Stimulated activated CD8-positive, alpha-beta memory T cell treated with anti-CD3 and anti-CD28 coated beads, Interleukin-4, amount 100 ng/mL, for 1 hour (primary cell): ENCODE data around the gene ASCC2.
"Not testable (repeated sequence)": the region's sequence is repeated elsewhere in the genome, so short reads cannot be mapped to it uniquely, and the experiment has no call there.

ENCODE experiments used
- DNase-seq, 2 donors: peaks; one replicate each; pipeline ENCODE4 v3.0.0-alpha.2; 2020; ENCODE audit warnings: low read depth in 2 of 2, low spot score in 1 of 2

The ASCC2 gene

GRCh38 chr22:29837741-29838598 is at the start of gene ASCC2:
TSS of gene ASCC2 (minus strand) at chr22:29838274. CDS start at chr22:29832325, 5,949 bp downstream.
- peak; percentile 97 to 98 for DNase-seq

DNA sequence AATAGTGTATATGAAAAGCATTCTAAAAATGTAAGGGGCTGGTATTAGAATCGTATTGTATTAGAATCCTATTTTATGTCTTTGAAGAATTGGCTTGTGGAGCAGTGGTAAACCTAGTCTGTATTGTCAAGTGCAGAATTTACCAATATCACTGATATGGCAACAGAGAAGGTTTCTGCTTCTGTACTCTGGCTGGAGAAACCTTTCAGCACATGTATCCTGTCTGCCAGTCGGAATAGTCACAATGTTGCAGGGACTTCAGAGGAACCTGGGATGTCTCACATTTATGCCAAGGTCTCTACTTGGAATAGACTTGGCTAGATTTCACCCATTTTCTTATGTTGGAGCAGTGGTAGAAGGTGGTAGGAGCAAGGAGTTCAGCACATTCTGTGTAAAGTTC is 49.3 kb upstream of the ASCC2 start:
- no peak for DNase-seq

DNA sequence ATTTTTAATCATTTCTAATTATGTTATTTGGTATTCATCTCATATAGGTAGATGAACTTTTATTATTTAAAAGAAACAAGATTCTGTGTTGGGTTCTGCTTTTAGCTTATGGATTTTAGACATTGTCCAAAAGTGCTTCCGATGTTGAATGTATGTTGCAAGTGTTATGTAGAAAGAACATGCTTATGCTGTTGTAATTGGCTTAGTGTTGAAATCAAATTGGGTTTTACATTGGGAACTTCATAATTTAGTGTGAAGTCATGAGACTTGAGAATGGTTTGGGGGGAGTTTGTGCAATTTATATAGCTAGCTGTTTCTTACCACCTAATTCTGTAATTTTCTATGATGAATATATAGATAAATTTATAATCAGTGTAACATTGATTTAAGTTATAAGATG is 48.5 kb upstream of the ASCC2 start:
- no peak for DNase-seq

DNA sequence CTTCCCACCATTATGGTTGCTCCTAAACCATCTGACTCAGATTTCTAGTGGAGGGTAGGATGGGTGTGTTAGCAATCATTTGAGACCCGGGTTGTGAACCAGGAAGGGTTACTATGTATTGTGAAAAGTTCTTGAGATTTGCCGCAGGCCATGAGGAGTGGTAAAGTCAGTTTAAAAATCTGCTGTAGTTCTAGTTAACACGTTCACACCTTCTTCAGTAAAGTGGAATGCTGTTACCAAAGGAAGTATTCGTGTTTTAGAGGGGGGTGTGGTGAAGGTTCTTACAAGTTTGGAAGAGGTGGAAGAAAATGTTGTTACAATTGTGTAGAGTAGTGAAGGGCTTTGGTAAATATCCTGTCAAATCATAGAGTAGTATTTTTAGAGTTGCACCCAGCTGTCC is 47.5 kb upstream of the ASCC2 start:
- DNase-seq = no peak

GRCh38 chr22:29883775-29884097 is 45.7 kb upstream of the ASCC2 start:
- DNase-seq = no peak

GRCh38 chr22:29883045-29883774 is 45.1 kb upstream of the ASCC2 start, which contains the start of gene MTMR3:
TSS of gene MTMR3 (plus strand) at chr22:29883174. CDS start at chr22:29971060, 87,886 bp downstream.
- DNase-seq = peak; percentile 78 to 83

DNA sequence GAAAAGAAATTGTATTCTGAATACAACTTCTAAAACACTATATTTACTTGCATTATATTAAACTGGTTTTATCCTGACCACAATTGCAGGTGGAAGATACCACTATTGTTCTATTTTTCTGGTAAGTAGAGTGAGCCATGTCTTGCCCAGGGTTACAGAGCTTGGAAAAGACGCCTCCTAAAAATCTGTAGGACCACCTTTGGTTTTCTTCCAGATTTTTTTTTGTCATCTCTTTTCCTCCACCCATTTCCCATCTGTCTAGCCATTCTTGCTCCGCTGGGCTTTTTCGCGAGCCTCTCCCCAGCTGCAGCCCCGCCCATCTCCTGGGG is 44.6 kb upstream of the ASCC2 start:
- DNase-seq = no peak

- no peak for DNase-seq
Measured at GRCh38 chr22:29879753-29880152, 41.7 kb upstream of the ASCC2 start.

DNA sequence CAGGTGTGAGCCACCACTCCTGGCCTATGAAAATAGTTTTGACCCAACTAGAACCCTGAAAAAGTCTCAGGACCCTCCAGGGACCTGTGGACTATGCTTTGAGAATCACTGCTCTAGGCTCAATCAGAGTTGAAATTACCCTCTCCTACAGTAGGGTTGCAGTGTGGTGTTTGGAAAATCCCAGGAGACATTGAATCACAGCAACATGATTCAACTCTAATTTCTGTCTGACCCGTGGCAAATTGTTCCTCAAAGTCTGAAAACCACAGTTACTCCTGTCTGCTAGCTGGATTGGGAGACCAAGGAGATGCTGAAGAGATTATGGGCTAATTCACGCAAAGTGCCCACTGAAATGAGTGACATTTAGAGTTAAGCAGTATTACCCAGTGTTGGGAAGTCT is 39.5 kb upstream of the ASCC2 start:
- DNase-seq = no peak

GRCh38 chr22:29873943-29874342 is 35.9 kb upstream of the ASCC2 start:
- DNase-seq = no peak

DNA sequence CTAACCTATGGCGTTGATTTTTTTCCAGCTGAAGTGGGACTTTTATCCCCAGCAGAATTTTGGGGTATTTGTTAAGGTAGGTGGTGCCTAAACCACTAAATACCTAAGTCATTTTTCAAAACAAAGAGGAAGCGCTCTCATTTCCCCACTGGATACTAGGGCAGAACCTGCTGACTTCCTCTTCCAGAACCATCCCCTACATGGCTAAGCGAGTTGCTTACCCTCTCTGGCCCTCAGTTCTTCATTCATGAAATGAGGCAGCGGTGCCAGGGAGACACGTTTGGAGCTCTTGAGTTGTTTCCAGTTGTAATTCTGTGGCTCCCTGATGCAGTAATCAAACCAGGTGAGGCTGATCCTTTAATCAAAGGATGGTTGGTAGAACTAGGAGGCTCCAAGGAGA is 34.9 kb upstream of the ASCC2 start:
- no peak for DNase-seq

GRCh38 chr22:29872144-29872893 is 34.2 kb upstream of the ASCC2 start:
- DNase-seq = no peak

GRCh38 chr22:29871684-29872083 is 33.6 kb upstream of the ASCC2 start:
- no peak for DNase-seq

DNA sequence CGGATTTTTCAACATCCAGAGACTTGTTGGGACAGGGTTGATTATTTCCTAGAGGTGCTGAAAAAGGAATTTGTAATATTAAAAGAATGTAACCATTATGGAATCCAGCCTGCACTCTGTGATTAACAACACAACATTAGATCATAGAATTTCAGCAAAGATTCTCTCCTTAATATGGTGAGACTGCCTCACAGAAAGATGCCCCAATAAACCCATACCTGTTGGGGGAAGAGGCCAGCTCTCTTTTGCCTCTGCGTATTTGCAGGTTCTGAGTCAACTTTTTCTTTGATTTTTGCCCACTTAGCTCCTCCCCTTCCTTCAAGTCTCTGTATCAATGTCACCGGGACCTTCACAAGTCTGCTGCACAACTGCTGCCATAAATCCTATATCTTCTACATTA is 32.5 kb upstream of the ASCC2 start:
- DNase-seq = no peak

DNA sequence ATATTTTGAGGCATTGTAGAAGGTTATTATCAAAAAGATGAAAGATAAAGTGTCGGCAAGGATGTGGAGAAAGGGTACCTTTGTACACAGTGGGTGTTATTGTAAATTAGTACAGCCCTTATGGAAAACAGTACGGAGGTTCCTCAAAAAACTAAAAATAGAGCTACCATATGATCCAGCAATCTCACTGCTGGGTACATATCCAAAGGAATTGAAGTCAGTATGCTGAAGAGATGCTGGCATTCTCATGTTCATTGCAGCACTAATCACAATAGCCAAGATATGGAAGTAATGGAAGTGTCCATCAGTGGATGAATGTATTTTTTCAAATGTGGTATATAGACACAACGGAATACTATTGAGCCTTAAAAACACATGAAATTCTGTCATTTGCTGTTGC is 29.8 kb upstream of the ASCC2 start:
- no peak for DNase-seq

DNA sequence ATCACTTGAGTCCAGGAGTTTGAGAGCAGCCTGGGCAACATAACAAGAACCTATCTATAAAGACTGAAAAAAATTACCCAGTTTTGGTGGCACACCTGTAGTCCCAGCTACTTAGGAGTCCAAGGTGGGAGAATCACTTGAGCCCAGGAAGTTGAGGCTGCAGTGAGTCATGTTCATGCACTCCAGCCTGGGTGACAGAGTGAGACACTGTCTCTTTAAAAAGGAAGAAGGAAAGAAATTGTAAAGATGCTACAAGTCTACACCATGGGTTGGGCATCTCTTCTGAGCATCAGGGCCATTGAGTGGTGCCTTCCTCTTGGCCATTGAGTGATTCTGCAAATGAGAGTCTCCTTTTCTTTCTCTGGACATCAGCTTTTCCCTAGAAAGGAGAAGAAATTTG is 29.2 kb upstream of the ASCC2 start:
- DNase-seq = no peak

GRCh38 chr22:29865572-29865971 is 27.5 kb upstream of the ASCC2 start:
- not testable (repeated sequence) for DNase-seq

GRCh38 chr22:29861672-29862297 is 23.7 kb upstream of the ASCC2 start:
- DNase-seq = no peak

- no peak for DNase-seq
Measured at GRCh38 chr22:29860006-29860766, 22.1 kb upstream of the ASCC2 start.

DNA sequence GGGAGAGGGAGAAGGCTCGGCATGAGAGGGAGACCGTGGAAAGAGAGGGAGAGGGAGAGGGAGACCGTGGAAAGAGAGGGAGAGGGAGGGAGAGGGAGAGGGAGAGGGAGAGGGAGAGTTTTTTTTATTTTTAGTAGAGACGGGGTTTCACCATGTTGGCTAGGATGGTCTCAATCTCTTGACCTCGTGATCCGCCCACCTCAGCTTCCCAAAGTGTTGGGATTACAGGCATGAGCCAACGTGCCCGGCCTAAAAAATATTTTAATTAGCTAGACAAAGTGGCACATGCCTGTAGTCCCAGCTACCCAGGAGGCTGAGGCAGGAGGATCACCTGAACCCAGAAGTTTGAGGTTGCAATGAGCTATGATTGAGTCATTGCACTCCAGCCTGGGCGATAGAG is 21.0 kb upstream of the ASCC2 start:
- DNase-seq = not testable (repeated sequence)

GRCh38 chr22:29856496-29856895 is 18.4 kb upstream of the ASCC2 start:
- DNase-seq = no peak
